HepG2 (cell line): ENCODE measurements around the gene TBRG4. TPM values are rescaled to one million over a fixed set of nuclear protein-coding genes. Genes with fewer than 3 reads are reported as not detected.

Experiments
- FOXK1 ChIP-seq: sonication (generic); formaldehyde crosslinking; IDR thresholded peaks from 2 replicates; pipeline ENCODE4 v1.4.0; 2020; ENCODE audit warnings: low read depth, missing genetic modification reagents, borderline replicate concordance
- ONECUT2 ChIP-seq: sonication (generic); formaldehyde crosslinking; IDR thresholded peaks from 2 replicates; pipeline ENCODE4 v1.4.0; 2020; ENCODE audit warnings: missing genetic modification reagents
- RFXAP ChIP-seq: sonication (generic); formaldehyde crosslinking; IDR thresholded peaks from 2 replicates; pipeline ENCODE4 v1.4.0; 2020; ENCODE audit warnings: missing genetic modification reagents, borderline replicate concordance
- ZNF136 ChIP-seq: sonication (generic); formaldehyde crosslinking; IDR thresholded peaks from 2 replicates; pipeline ENCODE4 v1.8.1; 2022; ENCODE audit warnings: low read depth, mild to moderate bottlenecking, moderate library complexity, missing genetic modification reagents
- ZNF317 ChIP-seq: sonication (generic); formaldehyde crosslinking; IDR thresholded peaks from 2 replicates; pipeline ENCODE4 v1.5.0; 2020; ENCODE audit warnings: mild to moderate bottlenecking, missing genetic modification reagents
- ZNF746 ChIP-seq: sonication (generic); formaldehyde crosslinking; IDR thresholded peaks from 2 replicates; pipeline ENCODE4 v1.8.0; 2022; ENCODE audit warnings: mild to moderate bottlenecking, missing genetic modification reagents
- polyA plus RNA-seq, 8 experiments: library from polyadenylated mRNA; depleted of rRNA in 3 of 8; stranded (reverse) in 7 of 8; unstranded in 1 of 8; fragments of >200 nt; fragmentation: Illumina TruSeq in 4 of 8; extraction: Trizol in 4 of 8; gene quantifications; 2 replicates each; pipeline versions ENCODE4 v1.2.1 to v1.2.3, GENCODE V29; 2011 to 2016; ENCODE audit warnings: low read depth in 4 of 8, missing spikeins in 1 of 8, mixed read lengths in 1 of 8; ENCODE audit not compliant: insufficient read depth in 1 of 8
- total RNA-seq, 5 experiments: library from RNA; depleted of rRNA; stranded (reverse); fragments of >200 nt; fragmentation: Illumina TruSeq; extraction: Trizol; gene quantifications; 2 replicates each; pipeline ENCODE4 v1.2.3, GENCODE V29; 2016; ENCODE audit warnings: low read depth in 1 of 5
- TF ChIP-seq, protein P1 (sequence below): sonication (generic); formaldehyde crosslinking; IDR thresholded peaks from 2 replicates; pipeline ENCODE4 v1.5.1; 2020; ENCODE audit warnings: missing genetic modification reagents, mild to moderate bottlenecking, borderline replicate concordance
- TF ChIP-seq, protein P2 (sequence below), 2 experiments: sonication (generic) in 1 of 2; formaldehyde crosslinking in 1 of 2; IDR thresholded peaks; 2 replicates each; pipeline versions ENCODE4 v1.4.0 to v1.6.1; 2018 to 2020; ENCODE audit warnings: missing genetic modification reagents in 2 of 2, borderline replicate concordance in 1 of 2, low read depth in 1 of 2, mild to moderate bottlenecking in 1 of 2, missing biosample characterization in 1 of 2
- TF ChIP-seq, protein P3 (sequence below): IDR thresholded peaks from 2 replicates; pipeline ENCODE4 v1.6.1; 2016; ENCODE audit warnings: low read depth, missing genetic modification reagents, missing compliant biosample characterization
- TF ChIP-seq, protein P4 (sequence below): sonication (generic); formaldehyde crosslinking; IDR thresholded peaks from 2 replicates; pipeline ENCODE4 v1.5.0; 2020; ENCODE audit warnings: missing genetic modification reagents
- TF ChIP-seq, protein P5 (sequence below): sonication (generic); formaldehyde crosslinking; IDR thresholded peaks from 2 replicates; pipeline ENCODE4 v1.5.1; 2020; ENCODE audit warnings: mild to moderate bottlenecking, missing genetic modification reagents, moderate library complexity
- TF ChIP-seq, protein P6 (sequence below): sonication (generic); formaldehyde crosslinking; IDR thresholded peaks from 2 replicates; pipeline ENCODE4 v1.4.0; 2020; ENCODE audit warnings: mild to moderate bottlenecking, missing genetic modification reagents

TBRG4 gene
- total and polyA plus RNA-seq, 2 of the 13 experiments (the other 11 are each of a cell fraction or from before 2014, with no cell fraction given) = 87.8 to 107 TPM

DNA sequence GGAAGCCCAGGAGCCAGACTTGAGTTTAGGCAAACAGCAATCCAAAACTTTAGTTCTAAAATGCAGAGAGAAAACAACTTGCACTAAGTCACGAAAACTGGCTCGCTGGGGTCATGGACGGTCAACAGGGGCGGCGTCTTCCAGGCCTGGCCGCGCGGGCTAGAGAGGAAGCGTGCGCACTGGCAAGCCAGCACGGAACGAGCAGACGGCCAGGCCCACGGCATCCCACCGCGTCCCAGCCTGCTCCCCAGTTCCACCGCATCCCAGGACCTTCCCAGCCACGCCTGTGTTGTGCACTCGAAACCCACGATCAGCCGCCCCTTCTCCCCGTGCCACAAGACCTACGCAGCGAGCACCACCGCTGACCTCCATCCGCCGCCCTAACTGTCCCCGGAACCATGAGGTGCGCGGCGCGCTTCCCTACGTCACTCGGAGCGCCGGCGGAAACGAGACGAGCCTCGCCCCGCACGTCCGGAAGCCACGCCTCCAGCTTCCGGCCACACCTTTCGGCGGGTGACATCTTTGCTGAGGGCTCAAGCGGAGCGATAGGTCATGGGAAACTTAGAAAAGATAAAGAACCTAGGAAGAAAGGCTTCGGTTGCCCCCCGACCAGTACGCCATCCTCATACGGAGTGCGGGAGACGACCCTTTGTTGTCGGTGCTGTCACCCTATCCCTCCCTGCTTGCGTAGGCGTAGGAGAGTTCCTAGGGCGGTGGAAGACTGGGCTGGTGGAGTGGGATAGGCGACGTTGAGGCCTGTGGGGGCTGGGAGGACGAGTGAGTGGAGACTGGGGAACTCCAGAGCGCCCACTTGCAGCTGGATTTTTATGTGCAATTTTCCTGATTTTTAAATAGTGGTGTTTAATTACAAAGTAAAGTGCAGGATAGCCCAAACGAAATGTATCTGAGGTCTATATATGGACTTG, at the start of gene TBRG4 (continued):
- TF ChIP-seq, protein P1, sequence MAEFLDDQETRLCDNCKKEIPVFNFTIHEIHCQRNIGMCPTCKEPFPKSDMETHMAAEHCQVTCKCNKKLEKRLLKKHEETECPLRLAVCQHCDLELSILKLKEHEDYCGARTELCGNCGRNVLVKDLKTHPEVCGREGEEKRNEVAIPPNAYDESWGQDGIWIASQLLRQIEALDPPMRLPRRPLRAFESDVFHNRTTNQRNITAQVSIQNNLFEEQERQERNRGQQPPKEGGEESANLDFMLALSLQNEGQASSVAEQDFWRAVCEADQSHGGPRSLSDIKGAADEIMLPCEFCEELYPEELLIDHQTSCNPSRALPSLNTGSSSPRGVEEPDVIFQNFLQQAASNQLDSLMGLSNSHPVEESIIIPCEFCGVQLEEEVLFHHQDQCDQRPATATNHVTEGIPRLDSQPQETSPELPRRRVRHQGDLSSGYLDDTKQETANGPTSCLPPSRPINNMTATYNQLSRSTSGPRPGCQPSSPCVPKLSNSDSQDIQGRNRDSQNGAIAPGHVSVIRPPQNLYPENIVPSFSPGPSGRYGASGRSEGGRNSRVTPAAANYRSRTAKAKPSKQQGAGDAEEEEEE (CRISPR knock-in tag) = 0 out of 2 replicates have a peak, but pooled peaks have one; percentile 57
- TF ChIP-seq, protein P2, sequence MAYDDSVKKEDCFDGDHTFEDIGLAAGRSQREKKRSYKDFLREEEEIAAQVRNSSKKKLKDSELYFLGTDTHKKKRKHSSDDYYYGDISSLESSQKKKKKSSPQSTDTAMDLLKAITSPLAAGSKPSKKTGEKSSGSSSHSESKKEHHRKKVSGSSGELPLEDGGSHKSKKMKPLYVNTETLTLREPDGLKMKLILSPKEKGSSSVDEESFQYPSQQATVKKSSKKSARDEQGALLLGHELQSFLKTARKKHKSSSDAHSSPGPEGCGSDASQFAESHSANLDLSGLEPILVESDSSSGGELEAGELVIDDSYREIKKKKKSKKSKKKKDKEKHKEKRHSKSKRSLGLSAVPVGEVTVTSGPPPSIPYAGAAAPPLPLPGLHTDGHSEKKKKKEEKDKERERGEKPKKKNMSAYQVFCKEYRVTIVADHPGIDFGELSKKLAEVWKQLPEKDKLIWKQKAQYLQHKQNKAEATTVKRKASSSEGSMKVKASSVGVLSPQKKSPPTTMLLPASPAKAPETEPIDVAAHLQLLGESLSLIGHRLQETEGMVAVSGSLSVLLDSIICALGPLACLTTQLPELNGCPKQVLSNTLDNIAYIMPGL (CRISPR knock-in tag; IDR thresholded peaks at IDR 0.05; ENCODE audit: borderline replicate concordance in 1 of 2, low read depth in 1 of 2) = peak; percentile 95 to 99
- TF ChIP-seq, protein P3, sequence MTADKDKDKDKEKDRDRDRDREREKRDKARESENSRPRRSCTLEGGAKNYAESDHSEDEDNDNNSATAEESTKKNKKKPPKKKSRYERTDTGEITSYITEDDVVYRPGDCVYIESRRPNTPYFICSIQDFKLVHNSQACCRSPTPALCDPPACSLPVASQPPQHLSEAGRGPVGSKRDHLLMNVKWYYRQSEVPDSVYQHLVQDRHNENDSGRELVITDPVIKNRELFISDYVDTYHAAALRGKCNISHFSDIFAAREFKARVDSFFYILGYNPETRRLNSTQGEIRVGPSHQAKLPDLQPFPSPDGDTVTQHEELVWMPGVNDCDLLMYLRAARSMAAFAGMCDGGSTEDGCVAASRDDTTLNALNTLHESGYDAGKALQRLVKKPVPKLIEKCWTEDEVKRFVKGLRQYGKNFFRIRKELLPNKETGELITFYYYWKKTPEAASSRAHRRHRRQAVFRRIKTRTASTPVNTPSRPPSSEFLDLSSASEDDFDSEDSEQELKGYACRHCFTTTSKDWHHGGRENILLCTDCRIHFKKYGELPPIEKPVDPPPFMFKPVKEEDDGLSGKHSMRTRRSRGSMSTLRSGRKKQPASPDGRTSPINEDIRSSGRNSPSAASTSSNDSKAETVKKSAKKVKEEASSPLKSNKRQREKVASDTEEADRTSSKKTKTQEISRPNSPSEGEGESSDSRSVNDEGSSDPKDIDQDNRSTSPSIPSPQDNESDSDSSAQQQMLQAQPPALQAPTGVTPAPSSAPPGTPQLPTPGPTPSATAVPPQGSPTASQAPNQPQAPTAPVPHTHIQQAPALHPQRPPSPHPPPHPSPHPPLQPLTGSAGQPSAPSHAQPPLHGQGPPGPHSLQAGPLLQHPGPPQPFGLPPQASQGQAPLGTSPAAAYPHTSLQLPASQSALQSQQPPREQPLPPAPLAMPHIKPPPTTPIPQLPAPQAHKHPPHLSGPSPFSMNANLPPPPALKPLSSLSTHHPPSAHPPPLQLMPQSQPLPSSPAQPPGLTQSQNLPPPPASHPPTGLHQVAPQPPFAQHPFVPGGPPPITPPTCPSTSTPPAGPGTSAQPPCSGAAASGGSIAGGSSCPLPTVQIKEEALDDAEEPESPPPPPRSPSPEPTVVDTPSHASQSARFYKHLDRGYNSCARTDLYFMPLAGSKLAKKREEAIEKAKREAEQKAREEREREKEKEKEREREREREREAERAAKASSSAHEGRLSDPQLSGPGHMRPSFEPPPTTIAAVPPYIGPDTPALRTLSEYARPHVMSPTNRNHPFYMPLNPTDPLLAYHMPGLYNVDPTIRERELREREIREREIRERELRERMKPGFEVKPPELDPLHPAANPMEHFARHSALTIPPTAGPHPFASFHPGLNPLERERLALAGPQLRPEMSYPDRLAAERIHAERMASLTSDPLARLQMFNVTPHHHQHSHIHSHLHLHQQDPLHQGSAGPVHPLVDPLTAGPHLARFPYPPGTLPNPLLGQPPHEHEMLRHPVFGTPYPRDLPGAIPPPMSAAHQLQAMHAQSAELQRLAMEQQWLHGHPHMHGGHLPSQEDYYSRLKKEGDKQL (CRISPR knock-in tag) = no peak
- TF ChIP-seq ONECUT2 (CRISPR knock-in tag) = no peak
- TF ChIP-seq, protein P4, sequence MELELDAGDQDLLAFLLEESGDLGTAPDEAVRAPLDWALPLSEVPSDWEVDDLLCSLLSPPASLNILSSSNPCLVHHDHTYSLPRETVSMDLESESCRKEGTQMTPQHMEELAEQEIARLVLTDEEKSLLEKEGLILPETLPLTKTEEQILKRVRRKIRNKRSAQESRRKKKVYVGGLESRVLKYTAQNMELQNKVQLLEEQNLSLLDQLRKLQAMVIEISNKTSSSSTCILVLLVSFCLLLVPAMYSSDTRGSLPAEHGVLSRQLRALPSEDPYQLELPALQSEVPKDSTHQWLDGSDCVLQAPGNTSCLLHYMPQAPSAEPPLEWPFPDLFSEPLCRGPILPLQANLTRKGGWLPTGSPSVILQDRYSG (CRISPR knock-in tag) = 0 out of 2 replicates have a peak, but pooled peaks have one; percentile 67
- TF ChIP-seq ZNF136 (CRISPR knock-in tag) = peak; percentile 91
- TF ChIP-seq, protein P5, sequence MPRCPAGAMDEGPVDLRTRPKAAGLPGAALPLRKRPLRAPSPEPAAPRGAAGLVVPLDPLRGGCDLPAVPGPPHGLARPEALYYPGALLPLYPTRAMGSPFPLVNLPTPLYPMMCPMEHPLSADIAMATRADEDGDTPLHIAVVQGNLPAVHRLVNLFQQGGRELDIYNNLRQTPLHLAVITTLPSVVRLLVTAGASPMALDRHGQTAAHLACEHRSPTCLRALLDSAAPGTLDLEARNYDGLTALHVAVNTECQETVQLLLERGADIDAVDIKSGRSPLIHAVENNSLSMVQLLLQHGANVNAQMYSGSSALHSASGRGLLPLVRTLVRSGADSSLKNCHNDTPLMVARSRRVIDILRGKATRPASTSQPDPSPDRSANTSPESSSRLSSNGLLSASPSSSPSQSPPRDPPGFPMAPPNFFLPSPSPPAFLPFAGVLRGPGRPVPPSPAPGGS = peak; percentile 86; the same call in 1 of the 2 replicates
- TF ChIP-seq ZNF746 (CRISPR knock-in tag) = no peak
- TF ChIP-seq ZNF317 (CRISPR knock-in tag) = peak; percentile 80
- TF ChIP-seq FOXK1 (CRISPR knock-in tag) = peak; percentile 96
- peak; percentile 84; the same call in 1 of the 2 replicates for TF ChIP-seq RFXAP (CRISPR knock-in tag)
- TF ChIP-seq, protein P6, sequence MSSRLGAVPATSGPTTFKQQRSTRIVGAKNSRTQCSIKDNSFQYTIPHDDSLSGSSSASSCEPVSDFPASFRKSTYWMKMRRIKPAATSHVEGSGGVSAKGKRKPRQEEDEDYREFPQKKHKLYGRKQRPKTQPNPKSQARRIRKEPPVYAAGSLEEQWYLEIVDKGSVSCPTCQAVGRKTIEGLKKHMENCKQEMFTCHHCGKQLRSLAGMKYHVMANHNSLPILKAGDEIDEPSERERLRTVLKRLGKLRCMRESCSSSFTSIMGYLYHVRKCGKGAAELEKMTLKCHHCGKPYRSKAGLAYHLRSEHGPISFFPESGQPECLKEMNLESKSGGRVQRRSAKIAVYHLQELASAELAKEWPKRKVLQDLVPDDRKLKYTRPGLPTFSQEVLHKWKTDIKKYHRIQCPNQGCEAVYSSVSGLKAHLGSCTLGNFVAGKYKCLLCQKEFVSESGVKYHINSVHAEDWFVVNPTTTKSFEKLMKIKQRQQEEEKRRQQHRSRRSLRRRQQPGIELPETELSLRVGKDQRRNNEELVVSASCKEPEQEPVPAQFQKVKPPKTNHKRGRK (CRISPR knock-in tag) = no peak
